Right atrium auricular region (tissue), 2 donors: ENCODE data around the gene CAMK2B. TPM values are rescaled to one million over a fixed set of nuclear protein-coding genes. Genes with fewer than 3 reads are reported as not detected.

Source experiments
- DNase-seq: peaks from one replicate; pipeline ENCODE4 v3.0.0-alpha.2; 2019; ENCODE audit warnings: low spot score
- H3K27ac ChIP-seq, 2 donors: fragments of 200-600 bp; sonication (generic); 1 replicate in 1 of 2; 2 replicates in 1 of 2; pipeline ENCODE4 v1.5.1; 2016 to 2019
- H3K27me3 ChIP-seq, 2 donors: fragments of 200-600 bp; sonication (generic); one replicate each; pipeline versions ENCODE4 v1.5.1 to v1.6.0; 2017 to 2019
- H3K36me3 ChIP-seq: fragments of 200-600 bp; sonication (generic); one replicate; pipeline ENCODE4 v1.5.1; 2016
- H3K4me1 ChIP-seq, 2 donors: fragments of 200-600 bp; sonication (generic); one replicate each; pipeline versions ENCODE4 v1.5.1 to v1.6.0; 2017 to 2019
- H3K4me3 ChIP-seq, 2 donors: fragments of 200-600 bp; sonication (generic); 1 replicate in 1 of 2; 2 replicates in 1 of 2; pipeline ENCODE4 v1.5.1; 2017 to 2019; ENCODE audit warnings: mild to moderate bottlenecking in 1 of 2, moderate library complexity in 1 of 2
- H3K9me3 ChIP-seq, 2 donors: fragments of 200-600 bp; sonication (generic); one replicate each; pipeline ENCODE4 v1.5.1; 2019
- total RNA-seq, 2 donors: library from RNA; depleted of rRNA; stranded (reverse); fragments of >200 nt; gene quantifications; one replicate each; pipeline ENCODE4 v1.1.0, GENCODE V29; 2016
- TF ChIP-seq, protein P1 (sequence below), 2 donors: fragments of 200-600 bp; sonication (generic); IDR thresholded peaks; one replicate each; pipeline ENCODE4 v1.5.1; 2019; ENCODE audit warnings: antibody characterized with exemption in 2 of 2

The CAMK2B gene
- total RNA-seq, 2 donors from 2014 or later, result 79.9 to 84.7 TPM

DNA sequence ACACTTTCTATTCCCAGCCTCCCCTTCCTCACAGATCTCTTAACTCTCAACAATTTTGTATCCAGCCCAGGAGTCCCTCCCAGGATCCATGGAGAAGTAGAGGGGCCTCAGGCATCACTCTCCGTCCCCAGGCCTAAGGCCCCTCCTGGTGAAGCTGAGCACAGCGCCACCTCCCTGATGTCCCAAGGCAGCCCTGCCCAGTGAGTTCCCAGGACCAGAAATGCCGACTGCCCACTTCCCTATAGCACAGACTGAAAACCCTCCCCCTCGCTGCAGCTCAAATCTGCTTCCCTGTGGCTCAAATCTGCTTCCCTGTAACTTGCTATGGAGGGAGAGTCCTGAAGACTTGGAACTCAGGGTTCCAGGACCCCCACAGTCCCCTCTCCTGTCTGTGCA lies 89.1 kb downstream of the CAMK2B start:
- DNase-seq, result no peak
- Histone ChIP-seq H3K9me3 (no peaks in the 10 kb centered on the region), H3K4me3 (no peak overlapping the region), H3K4me1 (peaks cover 0 to 7% of the 10 kb centered on the region in 2 donors), H3K36me3 (no peaks in the 10 kb centered on the region), H3K27ac (no peak overlapping the region), H3K27me3 (no peaks in the 10 kb centered on the region)
- TF ChIP-seq, protein P1, sequence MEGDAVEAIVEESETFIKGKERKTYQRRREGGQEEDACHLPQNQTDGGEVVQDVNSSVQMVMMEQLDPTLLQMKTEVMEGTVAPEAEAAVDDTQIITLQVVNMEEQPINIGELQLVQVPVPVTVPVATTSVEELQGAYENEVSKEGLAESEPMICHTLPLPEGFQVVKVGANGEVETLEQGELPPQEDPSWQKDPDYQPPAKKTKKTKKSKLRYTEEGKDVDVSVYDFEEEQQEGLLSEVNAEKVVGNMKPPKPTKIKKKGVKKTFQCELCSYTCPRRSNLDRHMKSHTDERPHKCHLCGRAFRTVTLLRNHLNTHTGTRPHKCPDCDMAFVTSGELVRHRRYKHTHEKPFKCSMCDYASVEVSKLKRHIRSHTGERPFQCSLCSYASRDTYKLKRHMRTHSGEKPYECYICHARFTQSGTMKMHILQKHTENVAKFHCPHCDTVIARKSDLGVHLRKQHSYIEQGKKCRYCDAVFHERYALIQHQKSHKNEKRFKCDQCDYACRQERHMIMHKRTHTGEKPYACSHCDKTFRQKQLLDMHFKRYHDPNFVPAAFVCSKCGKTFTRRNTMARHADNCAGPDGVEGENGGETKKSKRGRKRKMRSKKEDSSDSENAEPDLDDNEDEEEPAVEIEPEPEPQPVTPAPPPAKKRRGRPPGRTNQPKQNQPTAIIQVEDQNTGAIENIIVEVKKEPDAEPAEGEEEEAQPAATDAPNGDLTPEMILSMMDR (IDR thresholded peaks at IDR 0.05), result no peak

DNA sequence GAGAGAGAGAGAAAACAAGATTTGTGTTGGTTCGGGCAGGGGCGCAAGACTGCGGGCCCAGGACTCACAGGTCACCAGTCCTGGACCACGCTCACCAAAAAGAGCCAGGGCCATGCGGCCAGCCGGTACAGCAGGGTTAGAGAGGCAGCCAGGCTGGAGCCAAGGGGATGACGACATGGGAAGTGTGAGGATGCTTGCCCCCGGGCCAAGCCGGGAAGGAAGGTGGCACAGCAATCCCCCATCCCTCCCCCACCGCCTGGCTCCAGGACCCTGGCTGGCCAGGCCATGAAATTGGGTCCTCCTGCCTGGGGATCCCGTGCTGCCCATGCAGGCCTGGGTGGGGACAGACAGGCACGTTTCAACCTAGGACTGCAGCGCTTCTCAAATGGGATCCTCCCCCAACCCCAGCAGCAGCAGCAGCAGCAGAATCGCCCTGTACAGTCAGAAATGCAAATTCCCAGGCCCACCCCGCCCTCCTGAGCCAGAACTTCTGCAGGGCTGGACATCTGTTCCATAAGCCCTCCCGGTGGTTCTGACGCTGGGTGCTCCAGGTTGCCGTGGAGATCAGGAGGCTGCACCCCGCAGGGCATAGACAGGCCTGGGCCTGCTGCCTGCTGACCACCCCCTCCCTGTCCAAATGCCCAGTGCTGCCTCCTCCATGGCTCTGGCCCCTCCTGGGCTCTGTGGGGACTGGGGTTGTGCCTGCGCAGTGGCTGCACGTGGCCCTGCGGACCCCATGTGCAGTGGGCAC lies 89.6 kb downstream of the CAMK2B start:
- H3K4me3 ChIP-seq, result no peak overlapping the region
- H3K9me3 ChIP-seq, result no peaks in the 10 kb centered on the region
- H3K27ac ChIP-seq, result no peak overlapping the region
- TF ChIP-seq, protein P1 (IDR thresholded peaks at IDR 0.05), result no peak
- no peaks in the 10 kb centered on the region for H3K36me3 ChIP-seq
- no peaks in the 10 kb centered on the region for H3K27me3 ChIP-seq
- no peak for DNase-seq
- peaks cover 0 to 1% of the 10 kb centered on the region in 2 donors for H3K4me1 ChIP-seq

DNA sequence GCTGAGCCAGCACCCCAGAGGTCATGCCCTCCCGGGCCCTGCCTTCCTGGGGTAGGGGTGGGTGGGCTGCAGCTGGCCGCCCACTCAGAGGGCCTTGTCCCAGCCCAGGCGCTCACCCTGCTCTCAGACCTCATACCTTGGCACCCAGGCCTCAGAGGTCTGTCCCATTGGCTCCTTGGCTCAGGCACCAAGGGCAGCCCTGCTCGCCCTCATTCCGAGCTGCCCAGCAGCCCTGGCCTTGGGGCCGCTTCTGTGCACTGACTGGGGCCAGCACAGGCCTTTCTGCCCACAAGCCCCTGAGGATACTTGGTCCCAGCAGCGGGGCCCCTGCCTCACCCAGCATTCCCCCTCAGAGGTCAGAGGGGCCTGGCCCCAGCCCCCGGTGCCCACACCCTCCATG lies 90.3 kb downstream of the CAMK2B start:
- no peaks in the 10 kb centered on the region for H3K9me3 ChIP-seq
- no peak for DNase-seq
- no peak overlapping the region for H3K27ac ChIP-seq
- no peaks in the 10 kb centered on the region for H3K4me1 ChIP-seq
- no peaks in the 10 kb centered on the region for H3K36me3 ChIP-seq
- TF ChIP-seq, protein P1 (IDR thresholded peaks at IDR 0.05), result no peak
- H3K4me3 ChIP-seq, result no peak overlapping the region
- H3K27me3 ChIP-seq, result no peaks in the 10 kb centered on the region

DNA sequence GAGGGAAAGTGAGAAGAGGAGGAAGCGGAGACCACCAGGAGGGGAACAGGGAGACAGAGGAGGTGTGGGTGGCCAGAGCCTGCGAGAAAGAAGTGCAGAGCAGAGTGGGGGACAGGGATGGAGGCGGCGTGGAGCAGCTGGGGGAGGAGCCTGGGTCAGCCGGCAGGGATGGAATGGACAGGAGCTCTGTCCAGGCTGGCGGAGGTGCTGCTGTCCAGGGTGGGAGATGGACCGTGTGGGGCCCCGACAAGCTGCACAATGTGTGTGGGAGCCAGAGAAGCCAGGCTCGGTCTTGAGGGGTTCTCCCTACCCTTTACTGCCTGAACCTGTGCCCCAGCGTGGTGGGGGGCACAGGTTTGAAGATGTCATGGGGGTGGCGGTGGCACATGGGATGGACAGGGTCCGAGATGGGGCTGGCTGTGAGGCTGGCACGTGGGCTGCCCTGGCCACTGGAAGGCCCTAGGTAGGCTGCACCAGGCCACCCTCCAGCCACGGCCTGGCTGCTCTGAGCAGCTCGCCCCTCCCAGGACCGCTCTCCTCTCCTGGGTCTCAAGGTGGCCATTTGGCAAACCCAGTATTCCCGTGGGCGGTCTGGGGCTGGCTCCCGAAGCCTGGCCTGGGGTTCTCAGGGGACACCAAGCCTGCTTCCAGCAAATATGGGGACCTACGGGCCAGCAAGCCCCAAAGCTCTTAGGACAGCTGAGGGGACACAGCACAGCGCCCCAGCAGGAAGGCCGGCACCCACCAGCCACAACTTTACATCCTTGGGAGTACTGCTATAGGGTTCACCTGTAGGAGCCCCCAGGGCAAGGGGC lies 92.3 kb downstream of the CAMK2B start:
- TF ChIP-seq, protein P1 (IDR thresholded peaks at IDR 0.05), result no peak
- H3K27ac ChIP-seq, result no peak overlapping the region
- no peak for DNase-seq
- H3K4me1 ChIP-seq, result no peaks in the 10 kb centered on the region
- H3K4me3 ChIP-seq, result no peak overlapping the region
- H3K9me3 ChIP-seq, result no peaks in the 10 kb centered on the region
- H3K36me3 ChIP-seq, result no peaks in the 10 kb centered on the region
- no peaks in the 10 kb centered on the region for H3K27me3 ChIP-seq

DNA sequence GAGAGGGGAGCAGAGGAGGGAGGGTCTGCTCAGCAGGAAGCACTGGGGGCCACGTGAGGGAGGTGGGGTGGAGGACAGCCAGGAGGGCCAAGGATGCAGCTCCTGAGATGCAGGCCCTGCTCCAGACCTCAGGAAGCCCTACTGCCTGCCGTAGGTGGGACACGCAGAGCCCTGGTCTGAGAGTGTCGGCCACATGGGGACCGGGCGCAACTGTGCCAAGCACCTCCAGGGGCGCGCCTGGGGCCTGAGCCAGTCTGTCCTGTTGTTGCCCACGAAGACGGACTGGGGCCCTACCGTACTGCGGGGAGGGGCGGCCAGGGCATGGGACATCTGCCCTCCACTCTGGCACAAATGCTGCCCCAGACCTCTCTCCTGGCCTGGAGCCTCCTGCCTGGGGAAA lies 93.0 kb downstream of the CAMK2B start:
- H3K4me1 ChIP-seq, result no peaks in the 10 kb centered on the region
- H3K4me3 ChIP-seq, result no peak overlapping the region
- H3K9me3 ChIP-seq, result no peaks in the 10 kb centered on the region
- no peaks in the 10 kb centered on the region for H3K27me3 ChIP-seq
- H3K36me3 ChIP-seq, result no peaks in the 10 kb centered on the region
- TF ChIP-seq, protein P1 (IDR thresholded peaks at IDR 0.05), result no peak
- no peak for DNase-seq
- no peak overlapping the region for H3K27ac ChIP-seq
